Panc1 (cell line): ENCODE results near the gene EMX1. TPM values are rescaled to one million over a fixed set of nuclear protein-coding genes. Genes with fewer than 3 reads are reported as not detected.

Experiments
- ATAC-seq: fragments of 200-7000 bp; cut with Tn5 transposase; 2 replicates; pipeline ENCODE4 v1.9.1; 2020; ENCODE audit warnings: mild to moderate bottlenecking, moderate library complexity
- BruUV-seq: library from RNA; stranded (reverse); fragments of 400-500 nt; replicated peaks from 2 replicates; lab custom pipeline; 2021; lab: Mats Ljungman, UMichigan
- CTCF ChIA-PET: fragments of 300-600 bp; sonication (Branson Sonifier 250); formaldehyde crosslinking; loops from one replicate; lab custom pipeline; 2022; ENCODE audit warnings: antibody characterized with exemption; lab: Charles Lee
- POLR2A ChIA-PET: fragments of 300-600 bp; sonication (Branson Sonifier 250); formaldehyde crosslinking; loops from one replicate; lab custom pipeline; 2022; ENCODE audit warnings: antibody characterized with exemption; lab: Charles Lee
- DNase-seq: peaks from one replicate; pipeline ENCODE4 v3.0.0-alpha.2; 2010; ENCODE audit warnings: low read depth, low spot score
- H3K27ac ChIP-seq: 2 replicates; pipeline ENCODE4 v1.5.1; 2011; ENCODE audit warnings: mild to moderate bottlenecking, low read length, inconsistent platforms
- H3K27me3 ChIP-seq: fragments of 200-500 bp; sonication (Bioruptor generic); 2 replicates; pipeline ENCODE4 v1.6.0; 2014; ENCODE audit warnings: low read length, inconsistent platforms; ENCODE audit not compliant: control insufficient read depth, insufficient read depth
- H3K36me3 ChIP-seq: fragments of 200-500 bp; sonication (Bioruptor generic); 2 replicates; pipeline ENCODE4 v1.5.1; 2014; ENCODE audit warnings: inconsistent platforms, mild to moderate bottlenecking, low read length, moderate library complexity; ENCODE audit not compliant: control insufficient read depth, insufficient read depth
- H3K4me1 ChIP-seq: 2 replicates; pipeline ENCODE4 v1.5.1; 2011; ENCODE audit warnings: inconsistent platforms, mild to moderate bottlenecking, low read length, moderate library complexity; ENCODE audit not compliant: control insufficient read depth, insufficient read depth
- H3K4me3 ChIP-seq, 2 experiments: 2 replicates each; pipeline ENCODE4 v1.5.1; 2011 to 2012; ENCODE audit warnings: low read depth in 2 of 2, low read length in 2 of 2, mild to moderate bottlenecking in 2 of 2, inconsistent platforms in 1 of 2, moderate library complexity in 1 of 2
- H3K9me3 ChIP-seq: fragments of 200-500 bp; sonication (Bioruptor generic); 2 replicates; pipeline ENCODE4 v1.5.1; 2014; ENCODE audit warnings: low read depth, mild to moderate bottlenecking, inconsistent platforms, low read length, moderate library complexity; ENCODE audit not compliant: control insufficient read depth, insufficient read depth
- POLR2AphosphoS5 ChIP-seq: IDR thresholded peaks from 2 replicates; pipeline ENCODE4 v1.6.1; 2012; ENCODE audit warnings: mild to moderate bottlenecking, low read depth, low read length, moderate library complexity
- SIN3A ChIP-seq: IDR thresholded peaks from 2 replicates; pipeline ENCODE4 v1.6.1; 2012; ENCODE audit warnings: low read depth, mild to moderate bottlenecking, low read length, moderate library complexity, borderline replicate concordance; ENCODE audit not compliant: insufficient read depth
- TCF7L2 ChIP-seq: IDR thresholded peaks from 2 replicates; pipeline ENCODE4 v1.6.1; 2011; ENCODE audit warnings: mild to moderate bottlenecking, low read depth, low read length, inconsistent platforms
- in situ Hi-C: cut with HindIII; loops from 2 replicates; pipeline ENCODE4 v1.10.0; 2016; ENCODE audit warnings: low sequenced_read_pairs, low pct_unique_long_range_greater_than_20kb
- intact Hi-C: fragments of 100-400 bp; cut with micrococcal nuclease; formaldehyde crosslinking; loops from one replicate; pipeline ENCODE4 v1.10.0; 2022; ENCODE audit not compliant: unreplicated experiment
- total RNA-seq: library from RNA; stranded (reverse); gene quantifications from one replicate; pipeline ENCODE4 v1.2.1, GENCODE V29; 2021; ENCODE audit not compliant: unreplicated experiment
- TF ChIP-seq, protein P1 (sequence below), 2 experiments: IDR thresholded peaks; 2 replicates each; pipeline ENCODE4 v1.6.1; 2011 to 2012; ENCODE audit warnings: low read depth in 2 of 2, control low read depth in 1 of 2, low read length in 1 of 2, mild to moderate bottlenecking in 1 of 2, moderate library complexity in 1 of 2; ENCODE audit not compliant: insufficient read depth in 1 of 2
- TF ChIP-seq, protein P2 (sequence below): fragments of 450-650 bp; IDR thresholded peaks from 2 replicates; pipeline ENCODE4 v1.5.1; 2017; ENCODE audit warnings: mild to moderate bottlenecking

The EMX1 gene
- total RNA-seq, 1 experiment from 2014 or later: 0.36 TPM

DNA sequence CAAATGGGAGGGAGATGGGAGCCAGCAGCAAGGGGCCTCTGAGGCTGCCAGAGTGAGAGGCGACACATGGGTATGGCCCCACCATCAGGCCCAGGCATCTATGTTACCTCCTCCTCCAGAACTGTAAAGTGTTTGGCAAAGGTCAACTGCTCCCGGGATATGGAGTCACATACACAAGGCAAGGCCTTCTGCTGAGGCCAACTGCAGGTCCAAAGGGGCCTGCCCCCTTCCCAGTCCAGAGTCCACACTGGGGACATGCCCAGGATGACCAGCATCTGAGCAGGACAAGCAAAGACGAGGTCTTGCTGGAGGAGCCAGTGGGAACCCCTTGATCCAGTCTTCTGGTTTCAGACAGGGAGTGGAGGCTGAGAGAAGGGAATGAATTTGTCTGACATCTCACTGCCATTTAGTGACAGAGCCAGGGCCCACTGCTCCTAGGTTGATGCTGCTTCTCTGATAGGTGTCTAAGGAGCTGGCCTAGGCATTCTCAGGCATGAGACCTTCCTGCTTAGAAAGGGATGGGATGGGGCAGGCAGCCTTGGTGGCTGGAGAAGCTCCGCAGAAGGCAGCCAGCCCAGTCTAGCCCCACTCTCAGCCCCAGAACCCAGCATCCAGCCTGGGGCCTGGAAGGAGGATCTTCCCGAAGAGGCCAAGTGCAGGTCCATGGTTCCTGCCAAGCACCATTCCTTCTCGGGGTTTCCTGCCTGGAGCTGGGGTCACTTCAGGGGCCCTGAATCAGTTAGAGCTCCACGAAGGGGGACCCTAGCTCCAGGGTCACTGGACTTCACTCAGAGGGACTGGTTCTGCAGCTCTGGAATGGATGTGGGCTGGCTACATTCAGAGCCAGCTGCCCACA is 26.4 kb downstream of the EMX1 start:
- Histone ChIP-seq H3K9me3 (no peaks in the 10 kb centered on the region), H3K4me3 (no peak overlapping the region), H3K27ac (no peak overlapping the region), H3K27me3 (no peaks in the 10 kb centered on the region), H3K4me1 (no peaks in the 10 kb centered on the region), H3K36me3 (no peaks in the 10 kb centered on the region)
- DNase-seq (no peak), ATAC-seq (no peak)
- CTCF ChIA-PET: no interaction called here
- POLR2A ChIA-PET: no interaction called here
- no peak for TF ChIP-seq POLR2AphosphoS5
- TF ChIP-seq, protein P1, sequence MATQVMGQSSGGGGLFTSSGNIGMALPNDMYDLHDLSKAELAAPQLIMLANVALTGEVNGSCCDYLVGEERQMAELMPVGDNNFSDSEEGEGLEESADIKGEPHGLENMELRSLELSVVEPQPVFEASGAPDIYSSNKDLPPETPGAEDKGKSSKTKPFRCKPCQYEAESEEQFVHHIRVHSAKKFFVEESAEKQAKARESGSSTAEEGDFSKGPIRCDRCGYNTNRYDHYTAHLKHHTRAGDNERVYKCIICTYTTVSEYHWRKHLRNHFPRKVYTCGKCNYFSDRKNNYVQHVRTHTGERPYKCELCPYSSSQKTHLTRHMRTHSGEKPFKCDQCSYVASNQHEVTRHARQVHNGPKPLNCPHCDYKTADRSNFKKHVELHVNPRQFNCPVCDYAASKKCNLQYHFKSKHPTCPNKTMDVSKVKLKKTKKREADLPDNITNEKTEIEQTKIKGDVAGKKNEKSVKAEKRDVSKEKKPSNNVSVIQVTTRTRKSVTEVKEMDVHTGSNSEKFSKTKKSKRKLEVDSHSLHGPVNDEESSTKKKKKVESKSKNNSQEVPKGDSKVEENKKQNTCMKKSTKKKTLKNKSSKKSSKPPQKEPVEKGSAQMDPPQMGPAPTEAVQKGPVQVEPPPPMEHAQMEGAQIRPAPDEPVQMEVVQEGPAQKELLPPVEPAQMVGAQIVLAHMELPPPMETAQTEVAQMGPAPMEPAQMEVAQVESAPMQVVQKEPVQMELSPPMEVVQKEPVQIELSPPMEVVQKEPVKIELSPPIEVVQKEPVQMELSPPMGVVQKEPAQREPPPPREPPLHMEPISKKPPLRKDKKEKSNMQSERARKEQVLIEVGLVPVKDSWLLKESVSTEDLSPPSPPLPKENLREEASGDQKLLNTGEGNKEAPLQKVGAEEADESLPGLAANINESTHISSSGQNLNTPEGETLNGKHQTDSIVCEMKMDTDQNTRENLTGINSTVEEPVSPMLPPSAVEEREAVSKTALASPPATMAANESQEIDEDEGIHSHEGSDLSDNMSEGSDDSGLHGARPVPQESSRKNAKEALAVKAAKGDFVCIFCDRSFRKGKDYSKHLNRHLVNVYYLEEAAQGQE (IDR thresholded peaks at IDR 0.05; ENCODE audit: insufficient read depth in 1 of 2, low read depth in 2 of 2, low read length in 1 of 2): no peak
- TF ChIP-seq, protein P2, sequence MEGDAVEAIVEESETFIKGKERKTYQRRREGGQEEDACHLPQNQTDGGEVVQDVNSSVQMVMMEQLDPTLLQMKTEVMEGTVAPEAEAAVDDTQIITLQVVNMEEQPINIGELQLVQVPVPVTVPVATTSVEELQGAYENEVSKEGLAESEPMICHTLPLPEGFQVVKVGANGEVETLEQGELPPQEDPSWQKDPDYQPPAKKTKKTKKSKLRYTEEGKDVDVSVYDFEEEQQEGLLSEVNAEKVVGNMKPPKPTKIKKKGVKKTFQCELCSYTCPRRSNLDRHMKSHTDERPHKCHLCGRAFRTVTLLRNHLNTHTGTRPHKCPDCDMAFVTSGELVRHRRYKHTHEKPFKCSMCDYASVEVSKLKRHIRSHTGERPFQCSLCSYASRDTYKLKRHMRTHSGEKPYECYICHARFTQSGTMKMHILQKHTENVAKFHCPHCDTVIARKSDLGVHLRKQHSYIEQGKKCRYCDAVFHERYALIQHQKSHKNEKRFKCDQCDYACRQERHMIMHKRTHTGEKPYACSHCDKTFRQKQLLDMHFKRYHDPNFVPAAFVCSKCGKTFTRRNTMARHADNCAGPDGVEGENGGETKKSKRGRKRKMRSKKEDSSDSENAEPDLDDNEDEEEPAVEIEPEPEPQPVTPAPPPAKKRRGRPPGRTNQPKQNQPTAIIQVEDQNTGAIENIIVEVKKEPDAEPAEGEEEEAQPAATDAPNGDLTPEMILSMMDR: no peak
- in situ Hi-C loops: no loop called here
- intact Hi-C loops: no loop called here
- BruUV-seq: no TSS peak

DNA sequence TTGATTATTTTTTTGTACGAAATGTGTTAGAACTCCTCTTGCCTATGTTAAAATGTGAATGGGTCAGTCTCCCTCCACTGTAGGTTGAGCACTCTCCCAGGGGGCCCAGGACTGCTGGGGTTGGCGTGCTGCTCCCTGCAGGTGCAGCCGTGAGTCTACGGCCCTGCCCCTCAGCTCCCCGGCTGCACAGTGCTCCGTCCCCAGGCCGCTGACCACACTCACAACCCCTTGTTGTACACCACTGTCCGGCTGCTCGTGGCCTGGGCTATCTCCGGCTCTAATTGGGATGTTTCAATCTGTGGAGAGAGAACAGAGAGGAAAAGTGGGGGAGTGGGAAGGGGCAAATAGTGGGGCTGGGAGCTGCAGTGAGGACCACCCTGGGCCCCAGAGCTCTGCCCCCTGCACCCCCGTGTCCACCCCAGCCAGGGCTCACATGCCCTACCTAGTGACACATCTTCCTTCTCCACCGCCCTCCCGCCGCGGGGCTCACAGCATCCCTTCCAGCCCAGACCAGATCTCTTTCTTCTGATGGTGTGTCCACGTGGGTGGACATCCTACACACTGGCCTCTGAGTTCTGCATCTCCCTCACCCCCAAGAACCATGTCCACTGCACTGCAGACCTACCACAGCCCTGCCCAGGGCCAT is 27.6 kb downstream of the EMX1 start:
- H3K4me1 ChIP-seq: no peaks in the 10 kb centered on the region
- H3K36me3 ChIP-seq: no peaks in the 10 kb centered on the region
- ATAC-seq (no peak), DNase-seq (no peak)
- no TSS peak for BruUV-seq
- in situ Hi-C loops: no loop called here
- H3K27ac ChIP-seq: no peak overlapping the region
- H3K27me3 ChIP-seq: no peaks in the 10 kb centered on the region
- intact Hi-C loops: no loop called here
- POLR2A ChIA-PET: no interaction called here
- no peak overlapping the region for H3K4me3 ChIP-seq
- TF ChIP-seq, protein P1 (IDR thresholded peaks at IDR 0.05; ENCODE audit: insufficient read depth in 1 of 2, low read depth in 2 of 2, low read length in 1 of 2): no peak
- TF ChIP-seq TCF7L2: no peak
- TF ChIP-seq, protein P2: no peak
- no peak for TF ChIP-seq SIN3A
- TF ChIP-seq POLR2AphosphoS5: no peak
- no peaks in the 10 kb centered on the region for H3K9me3 ChIP-seq
- CTCF ChIA-PET: no interaction called here
